ENCODE data around the gene UQCRC1. TPM values are rescaled to one million over a fixed set of nuclear protein-coding genes. Genes with fewer than 3 reads are reported as not detected.
A peak's percentile ranks its signal among the peaks of the same experiment; 100 is the strongest.

The UQCRC1 gene
- total and polyA plus RNA-seq, 2 experiments from 2014 or later: 620 to 870 TPM

- Histone ChIP-seq H3K9me3 (ENCODE audit: low read depth) (no peaks in the 10 kb centered on the region), H3K27ac (peak overlapping the region; percentile 81)
- no peak for DNase-seq (ENCODE audit: low read depth in 1 of 2, low spot score in 1 of 2)
Measured at GRCh38 chr3:48596676-48597407, 12.6 kb downstream of the UQCRC1 start.

GRCh38 chr3:48596157-48596556, 13.3 kb downstream of the UQCRC1 start:
- no peak for DNase-seq (ENCODE audit: low read depth in 1 of 2, low spot score in 1 of 2)
- Histone ChIP-seq H3K36me3 (peaks cover 19% of the 10 kb centered on the region), H3K4me1 (ENCODE audit: low read depth) (peaks cover 6% of the 10 kb centered on the region), H3K9me3 (ENCODE audit: low read depth) (no peaks in the 10 kb centered on the region), H3K27me3 (no peaks in the 10 kb centered on the region), H3K4me3 (no peak overlapping the region), H3K27ac (peak overlapping the region; percentile 81)
- no peak for TF ChIP-seq CTCF (IDR thresholded peaks at IDR 0.05; ENCODE audit: low read depth, low read length)

More at GRCh38 chr3:48596676-48597407, 12.6 kb downstream of the UQCRC1 start:
- Histone ChIP-seq H3K27me3 (no peaks in the 10 kb centered on the region), H3K36me3 (peaks cover 25% of the 10 kb centered on the region), H3K4me3 (no peak overlapping the region), H3K4me1 (ENCODE audit: low read depth) (peaks cover 6% of the 10 kb centered on the region)
- no peak for TF ChIP-seq CTCF (IDR thresholded peaks at IDR 0.05; ENCODE audit: low read depth, low read length)

- Histone ChIP-seq H3K27ac (peak overlapping the region; percentile 81), H3K4me1 (ENCODE audit: low read depth) (peaks cover 6% of the 10 kb centered on the region), H3K36me3 (peaks cover 14% of the 10 kb centered on the region), H3K27me3 (no peaks in the 10 kb centered on the region), H3K4me3 (no peak overlapping the region), H3K9me3 (ENCODE audit: low read depth) (no peaks in the 10 kb centered on the region)
- TF ChIP-seq CTCF (IDR thresholded peaks at IDR 0.05; ENCODE audit: low read depth, low read length): no peak
- peak in 1 of 2 donors; percentile 67 for DNase-seq (ENCODE audit: low read depth in 1 of 2, low spot score in 1 of 2)
Measured at GRCh38 chr3:48595526-48596121, 13.8 kb downstream of the UQCRC1 start.

- Histone ChIP-seq H3K36me3 (peaks cover 9% of the 10 kb centered on the region), H3K4me3 (no peak within 1 kb of the TSS), H3K27ac (peak within 1 kb of the TSS; percentile 81), H3K4me1 (ENCODE audit: low read depth) (peaks cover 6% of the 10 kb centered on the region), H3K27me3 (no peaks in the 10 kb centered on the region), H3K9me3 (ENCODE audit: low read depth) (no peaks in the 10 kb centered on the region)
- no peak for DNase-seq (ENCODE audit: low read depth in 1 of 2, low spot score in 1 of 2)
- TF ChIP-seq CTCF (IDR thresholded peaks at IDR 0.05; ENCODE audit: low read depth, low read length): no peak
Measured at GRCh38 chr3:48595075-48595525, 14.3 kb downstream of the UQCRC1 start, which contains the start of gene COL7A1. Gene COL7A1, minus strand, starts transcription at chr3:48595329. Its CDS starts 170 bp downstream, at chr3:48595159.

GRCh38 chr3:48594417-48595049, 14.9 kb downstream of the UQCRC1 start:
- no peak overlapping the region for H3K4me3 ChIP-seq
- no peaks in the 10 kb centered on the region for H3K9me3 ChIP-seq (ENCODE audit: low read depth)
- peak in 1 of 2 donors; percentile 9 for DNase-seq (ENCODE audit: low read depth in 1 of 2, low spot score in 1 of 2)
- H3K36me3 ChIP-seq: peaks cover 3% of the 10 kb centered on the region
- H3K4me1 ChIP-seq (ENCODE audit: low read depth): peaks cover 6% of the 10 kb centered on the region
- no peaks in the 10 kb centered on the region for H3K27me3 ChIP-seq
- no peak overlapping the region for H3K27ac ChIP-seq
- TF ChIP-seq CTCF (IDR thresholded peaks at IDR 0.05; ENCODE audit: low read depth, low read length): no peak
